NCI-H82 treated with DMSO at 0.1 percent for 48 hours (cell line): Measurements from ENCODE around the gene SMARCC1.

ENCODE experiments used
- DNase-seq: peaks from one replicate; lab custom pipeline; 2025; ENCODE audit not compliant: unreplicated experiment; lab: John Stamatoyannopoulos, UW

The SMARCC1 gene

DNA sequence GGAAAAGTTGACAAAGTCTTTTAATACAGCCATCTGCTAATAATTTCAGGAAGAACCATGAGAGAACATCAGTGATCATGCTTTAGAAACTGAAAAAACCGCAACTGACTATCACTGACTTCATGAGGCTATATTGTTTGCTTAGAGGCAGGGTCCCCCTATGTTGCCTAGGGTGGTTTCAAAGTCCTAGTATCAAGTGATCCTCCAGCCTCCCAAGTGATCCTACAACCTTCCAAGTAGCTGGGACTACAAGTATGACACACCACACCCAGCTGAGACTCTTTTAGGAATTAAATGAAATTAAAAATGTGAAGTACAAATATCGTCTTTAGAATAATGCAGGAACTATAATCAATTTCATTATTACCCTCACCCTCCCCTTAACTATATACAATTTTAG lies 144.8 kb downstream of the SMARCC1 start:
- no peak for DNase-seq

DNA sequence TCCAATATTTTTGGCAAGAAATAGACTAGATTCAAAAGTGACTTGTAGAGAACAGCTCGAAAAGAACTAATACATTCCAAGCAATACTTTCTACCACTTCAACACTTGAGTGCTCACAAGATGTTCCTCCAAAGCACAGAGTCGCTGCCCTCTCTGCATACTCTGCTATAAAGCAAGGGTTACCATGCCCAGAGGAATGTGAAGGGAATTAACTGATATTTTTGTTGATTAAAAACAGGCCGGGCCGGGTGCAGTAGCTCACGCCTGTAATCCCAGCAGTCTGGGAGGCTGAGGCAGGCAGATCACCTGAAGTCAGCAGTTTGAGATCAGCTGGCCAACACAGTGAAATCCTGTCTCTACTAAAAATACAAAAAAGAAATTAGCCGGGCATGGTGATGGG lies 145.5 kb downstream of the SMARCC1 start:
- DNase-seq: no peak

DNA sequence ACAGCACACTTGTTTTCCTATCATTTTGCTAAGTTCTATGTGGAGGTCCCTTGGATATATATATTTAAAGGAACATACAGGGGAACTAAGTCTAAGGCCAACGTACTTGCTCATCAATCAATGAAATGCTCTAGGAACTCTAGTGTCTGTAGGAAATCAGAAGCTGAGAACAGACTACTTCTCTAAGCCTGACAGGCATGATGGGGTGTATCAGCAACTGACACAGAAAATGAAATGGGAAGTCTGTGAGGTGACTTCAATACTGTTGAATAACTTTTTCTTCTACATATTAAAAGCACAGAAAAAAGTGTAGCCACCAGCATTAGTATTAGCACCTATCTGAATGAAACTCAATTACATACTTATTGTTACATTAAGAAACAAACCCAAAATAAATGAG lies 146.2 kb downstream of the SMARCC1 start:
- DNase-seq: no peak

DNA sequence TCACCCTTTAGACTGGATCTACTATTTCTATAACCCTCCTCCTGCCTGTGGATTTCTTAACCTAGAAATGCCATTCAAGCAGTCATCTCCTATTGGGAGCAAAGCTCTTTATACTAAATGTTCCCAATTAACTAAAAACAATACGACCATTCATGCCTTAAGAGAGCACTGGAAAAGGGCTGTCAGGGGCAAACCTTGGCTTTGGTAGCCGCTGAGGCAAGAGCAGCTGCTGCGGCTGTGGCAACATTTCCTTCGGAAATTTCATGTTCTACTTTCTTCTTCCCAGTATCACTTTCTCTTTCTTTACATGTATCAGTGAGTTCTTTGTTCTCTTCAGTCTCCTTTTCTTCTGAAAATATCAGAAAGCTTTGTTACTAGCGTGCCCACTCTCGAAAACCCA lies 146.7 kb downstream of the SMARCC1 start:
- no peak for DNase-seq

DNA sequence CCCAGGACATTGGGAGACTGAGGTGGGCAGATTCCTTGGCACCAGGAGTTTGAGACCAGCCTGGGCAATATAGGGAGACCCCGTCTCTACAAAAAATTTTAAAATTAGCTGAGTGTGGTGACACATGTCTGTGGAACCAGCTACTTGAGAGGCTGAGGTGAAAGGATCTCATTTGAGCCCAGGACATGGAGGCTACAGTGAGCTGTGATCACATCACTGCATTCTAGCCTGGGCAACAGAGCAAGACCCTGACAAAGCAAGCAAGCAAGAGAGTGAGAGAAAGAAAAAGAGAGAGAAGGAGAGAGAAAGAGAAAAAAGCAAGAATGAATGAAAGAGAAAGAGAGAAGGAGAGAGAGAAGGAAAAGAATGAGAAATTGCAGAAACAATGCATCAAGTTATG lies 150.9 kb downstream of the SMARCC1 start:
- DNase-seq: no peak

DNA sequence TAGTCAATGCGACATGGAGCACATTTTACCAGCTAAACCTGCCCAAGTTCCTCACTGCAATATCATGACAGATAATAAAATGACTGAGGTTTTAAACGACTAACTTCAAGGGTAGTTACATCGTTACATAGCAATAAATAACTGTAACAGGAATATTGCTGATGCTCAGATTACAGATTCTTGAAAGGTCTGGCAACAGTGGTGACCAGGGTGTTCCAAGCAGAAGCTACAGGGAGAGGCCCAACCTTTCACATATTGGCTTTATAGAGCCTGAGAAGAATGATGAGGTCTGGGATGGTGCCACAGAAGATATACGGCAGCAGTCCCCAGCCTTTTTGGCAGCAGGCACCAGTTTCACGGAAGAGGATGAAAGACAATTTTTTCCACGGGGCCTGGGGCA lies 151.9 kb downstream of the SMARCC1 start:
- no peak for DNase-seq

DNA sequence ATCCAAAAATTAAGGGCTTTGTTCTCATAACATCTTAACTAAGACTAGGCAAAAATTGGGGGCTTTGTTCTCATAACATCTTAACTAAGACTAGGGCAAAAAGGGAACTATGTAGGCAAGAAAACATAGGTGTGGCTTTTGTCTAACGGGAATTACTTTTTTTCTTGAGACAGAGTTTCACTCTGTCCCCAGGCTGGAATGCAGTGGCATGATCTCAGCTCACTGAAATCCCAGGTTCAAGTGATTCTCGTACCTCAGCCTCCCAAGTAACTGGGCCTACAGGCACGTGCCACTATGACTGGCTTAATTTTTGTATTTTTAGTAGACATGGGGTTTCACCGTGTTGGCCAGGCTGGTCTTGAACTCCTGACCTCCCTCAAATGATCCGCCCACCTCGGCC lies 153.3 kb downstream of the SMARCC1 start:
- no peak for DNase-seq

DNA sequence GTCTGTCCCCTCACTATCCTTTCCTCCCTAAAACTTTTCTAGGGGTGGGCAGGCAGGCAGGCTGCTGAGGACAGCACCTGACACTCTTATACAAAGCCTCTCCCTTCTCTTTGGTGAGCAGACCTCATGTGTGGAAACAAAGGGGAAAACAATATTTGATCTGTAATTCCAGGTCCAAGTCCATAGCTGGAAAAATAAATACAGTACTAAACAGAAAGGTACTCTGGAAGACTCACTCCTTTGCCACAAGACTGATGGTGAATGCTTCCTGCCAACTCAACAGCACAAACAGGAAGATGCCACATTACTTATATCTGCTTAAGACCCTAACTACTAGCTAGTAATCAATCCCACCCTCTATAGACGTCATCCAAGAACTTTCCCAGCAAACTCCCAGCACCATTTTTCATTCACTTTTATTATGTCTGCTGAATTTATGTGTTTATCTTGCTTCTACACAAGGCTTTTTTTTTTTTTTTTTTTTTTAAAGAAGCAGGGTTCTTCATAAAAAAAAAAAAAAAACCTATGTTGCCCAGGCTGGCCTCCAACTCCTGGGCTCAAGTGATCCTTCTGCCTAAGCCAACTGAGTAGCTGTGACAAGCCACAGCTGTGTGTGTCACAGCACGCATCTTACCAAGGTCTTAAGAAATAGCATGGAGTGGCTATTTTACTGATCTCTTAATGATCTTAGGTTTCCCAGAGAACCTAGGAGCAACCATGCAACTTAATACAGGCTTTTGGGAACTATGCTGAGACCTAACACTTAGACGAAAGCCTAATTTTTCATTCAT lies 158.8 kb downstream of the SMARCC1 start:
- peak; percentile 8 for DNase-seq

DNA sequence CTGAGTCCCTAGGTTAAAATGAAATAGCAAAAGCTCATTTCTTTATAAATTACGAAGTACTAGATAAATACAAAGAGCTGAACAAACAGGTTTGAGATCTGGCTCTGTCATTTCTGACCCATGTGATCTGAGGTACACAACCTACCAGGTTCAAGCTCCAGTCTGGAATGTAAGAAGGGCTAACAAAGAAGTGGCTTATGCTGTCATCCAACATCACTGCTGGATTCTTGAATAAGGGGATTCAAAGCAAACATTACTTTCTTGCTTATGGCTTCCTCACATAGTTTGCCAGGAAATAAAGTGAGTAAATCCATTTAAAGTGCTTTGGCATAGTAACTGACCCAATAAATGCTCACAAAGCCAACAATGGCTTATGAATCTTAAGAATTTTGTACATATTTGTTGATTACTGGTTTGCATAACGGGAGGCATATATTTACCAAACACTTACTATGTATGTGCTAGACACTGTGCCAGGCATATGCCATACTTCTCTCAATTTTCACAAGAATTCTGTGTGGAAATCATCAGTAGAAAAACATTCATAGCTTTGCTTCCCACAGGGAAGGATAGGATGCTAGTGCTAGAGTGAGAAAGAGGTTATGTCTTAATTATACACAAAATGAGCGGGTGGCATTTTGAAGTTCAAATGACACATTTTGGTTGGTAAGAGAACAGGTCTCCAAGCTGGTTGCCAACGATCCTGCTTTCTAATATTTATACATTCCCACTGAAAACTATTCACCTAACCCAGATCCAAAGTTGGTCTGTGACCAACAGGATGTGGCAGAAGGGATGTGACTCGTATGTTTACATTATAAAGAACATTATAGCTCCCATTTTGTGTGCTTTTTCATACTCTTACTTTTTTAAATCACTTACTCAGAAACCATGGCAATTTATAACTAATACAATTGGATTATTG lies 164.3 kb downstream of the SMARCC1 start:
- no peak for DNase-seq

DNA sequence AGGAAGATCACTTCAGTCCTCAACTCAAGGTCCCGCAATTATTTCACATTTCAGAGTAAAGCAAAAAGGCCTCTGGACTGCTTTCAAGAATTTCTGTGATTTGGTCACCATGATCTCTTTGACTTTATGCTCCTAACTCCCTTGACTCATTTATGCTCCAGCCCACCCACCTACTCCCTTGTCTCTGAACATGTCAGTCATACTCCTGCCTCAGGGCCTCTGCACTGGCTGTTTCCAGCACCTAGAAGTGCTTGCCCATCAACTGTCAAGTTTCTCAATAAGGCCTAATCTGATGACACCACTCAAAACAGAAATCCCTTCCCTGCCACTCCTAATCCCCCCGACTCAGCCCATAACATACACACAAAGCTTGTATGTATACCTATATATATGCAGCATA lies 166.9 kb downstream of the SMARCC1 start:
- no peak for DNase-seq

DNA sequence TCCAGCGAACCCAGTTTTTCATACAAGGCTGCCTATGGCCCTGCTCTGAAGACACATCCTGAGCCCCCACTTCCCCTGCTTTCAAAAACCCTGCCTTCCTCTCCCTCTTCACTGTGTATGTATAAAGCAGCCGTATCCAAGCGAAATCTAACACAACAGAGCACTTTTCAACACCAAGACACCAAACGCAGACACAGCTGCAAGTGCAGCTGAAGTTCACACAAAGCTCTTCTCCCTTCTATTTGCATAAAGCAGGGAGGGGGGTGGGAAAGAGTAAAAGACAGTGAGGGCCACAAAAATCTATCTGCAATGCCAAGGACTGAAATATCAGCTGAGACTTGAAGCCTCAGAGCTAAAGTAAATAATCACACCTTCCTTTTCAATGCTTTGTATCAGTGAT lies 168.0 kb downstream of the SMARCC1 start:
- DNase-seq: no peak

DNA sequence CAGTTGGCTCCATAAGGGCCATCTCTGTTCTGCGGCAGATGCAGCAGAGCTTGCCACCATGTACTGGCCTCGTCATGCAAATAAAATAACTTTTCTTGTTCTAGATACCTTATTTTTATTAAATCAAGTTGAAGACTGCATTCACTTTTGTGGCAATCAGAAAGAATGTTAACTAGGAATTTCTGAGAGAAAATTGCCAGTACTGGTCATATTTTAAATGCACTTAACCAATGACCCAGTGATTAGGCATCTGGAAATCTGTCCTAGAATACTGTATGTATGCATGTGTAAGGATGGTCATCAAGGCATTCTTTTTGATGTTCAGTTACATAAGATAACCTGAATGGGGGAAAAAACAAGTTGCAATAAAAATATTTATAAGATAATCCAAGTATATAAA lies 168.8 kb downstream of the SMARCC1 start:
- DNase-seq: no peak

DNA sequence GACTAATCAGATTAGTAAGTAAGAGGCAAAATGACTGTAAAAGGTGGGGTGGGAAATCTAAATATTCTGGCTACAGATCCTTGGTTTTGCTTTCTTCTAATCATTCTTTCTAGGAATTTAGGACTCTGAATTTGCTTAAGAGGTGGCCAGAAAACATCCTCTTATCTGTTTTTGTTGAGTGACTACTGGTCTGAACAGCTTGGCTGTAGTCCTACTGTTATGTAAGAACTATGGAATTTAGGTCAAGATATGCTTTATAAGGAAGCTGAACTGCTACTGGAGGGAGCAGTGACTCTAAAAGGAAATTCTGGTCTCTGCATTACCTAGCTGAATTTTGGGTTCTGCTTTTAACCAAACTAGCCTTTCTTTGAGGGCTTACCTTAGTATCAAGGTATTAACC lies 169.5 kb downstream of the SMARCC1 start:
- no peak for DNase-seq

DNA sequence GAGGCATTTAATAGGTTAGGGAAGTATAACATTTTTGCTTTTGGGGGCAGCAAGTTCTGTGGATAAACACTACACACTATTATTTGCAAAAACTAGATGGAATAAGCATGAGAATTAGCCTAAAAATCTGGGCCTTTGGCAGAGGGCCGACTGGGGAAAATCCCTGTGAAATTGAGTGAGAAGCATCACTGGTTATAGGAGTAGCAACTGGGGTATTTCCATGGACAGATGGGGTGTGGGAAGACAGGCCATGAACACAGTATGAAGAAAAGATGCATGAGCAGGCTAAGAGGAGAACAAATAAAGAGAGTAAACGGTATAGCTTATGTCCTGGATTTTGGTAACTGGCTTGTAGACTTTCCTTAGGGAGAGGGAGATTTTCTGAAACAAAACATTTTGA lies 170.1 kb downstream of the SMARCC1 start:
- no peak for DNase-seq

DNA sequence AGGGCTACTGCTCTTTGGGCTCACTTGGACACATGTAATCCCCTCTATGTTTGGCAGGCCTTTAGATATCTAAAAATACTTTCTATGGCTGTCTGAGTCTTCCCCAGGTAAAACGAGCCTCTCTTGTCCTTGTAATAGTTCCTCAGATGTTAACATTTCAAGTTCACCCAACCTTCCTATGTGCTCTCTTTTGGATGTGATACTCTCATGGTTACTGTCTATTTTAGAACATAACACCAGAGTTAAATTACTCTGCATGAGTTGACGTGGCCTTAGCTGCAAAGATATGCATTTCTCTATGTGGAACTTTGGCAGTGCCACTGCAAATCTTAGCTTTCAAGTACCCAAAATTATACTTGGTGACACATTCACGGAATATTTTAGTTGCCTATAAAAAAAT lies 171.1 kb downstream of the SMARCC1 start:
- DNase-seq: no peak

DNA sequence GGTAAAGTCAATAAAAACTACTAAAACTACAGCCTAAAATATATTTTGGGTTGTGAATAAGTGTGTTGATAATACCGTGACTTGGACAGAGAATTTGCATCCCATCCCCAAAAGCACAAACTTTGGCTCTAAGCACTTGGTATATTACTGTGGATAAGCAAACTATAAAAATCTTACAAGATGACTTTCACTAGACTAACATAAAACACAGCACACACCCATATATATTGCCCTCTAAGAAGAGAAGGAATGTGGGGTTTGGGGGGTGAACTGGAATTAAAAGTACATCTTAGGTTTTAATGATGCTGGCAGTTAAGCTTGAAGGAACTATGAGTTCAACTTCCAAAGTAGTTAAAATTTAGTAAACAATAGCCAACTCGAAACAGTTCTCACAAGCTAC lies 174.4 kb downstream of the SMARCC1 start:
- no peak for DNase-seq

DNA sequence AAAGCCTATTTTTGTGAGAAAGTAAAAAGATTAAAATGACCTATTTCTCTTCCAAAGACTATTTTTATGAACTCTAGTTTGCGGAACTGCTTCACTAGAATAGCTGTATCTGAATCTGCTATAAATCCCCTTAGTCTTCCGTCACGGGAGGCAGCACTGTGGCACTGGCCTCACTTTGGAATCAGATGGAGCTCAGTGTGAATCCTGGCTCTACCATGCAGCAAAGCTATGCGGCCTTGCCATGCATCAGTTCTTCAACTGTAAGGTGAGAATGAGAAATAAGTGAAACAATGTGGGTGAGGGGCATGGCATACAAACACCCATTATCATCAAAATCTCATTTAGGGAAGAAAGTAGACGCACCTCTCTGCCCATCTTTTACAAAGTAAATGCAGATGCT lies 175.5 kb downstream of the SMARCC1 start:
- no peak for DNase-seq

DNA sequence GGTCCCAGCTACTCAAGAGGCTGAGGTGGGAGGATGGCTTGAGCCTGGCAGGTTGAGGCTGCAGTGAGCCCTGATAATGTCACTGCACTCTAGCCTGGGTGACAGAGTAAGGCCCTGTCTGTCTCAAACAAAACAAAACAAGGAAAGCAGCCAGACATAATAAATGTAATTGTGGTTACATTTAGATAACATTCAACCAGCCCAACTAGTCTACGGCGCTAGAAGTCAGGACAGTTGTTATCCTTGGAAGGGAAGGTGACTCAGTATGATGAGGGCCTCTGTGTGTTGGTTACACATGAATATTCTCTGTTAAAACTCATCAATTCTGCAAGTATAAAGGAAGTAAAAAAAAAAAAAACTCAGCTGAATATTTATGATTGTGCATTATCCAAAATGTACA lies 176.0 kb downstream of the SMARCC1 start:
- no peak for DNase-seq

DNA sequence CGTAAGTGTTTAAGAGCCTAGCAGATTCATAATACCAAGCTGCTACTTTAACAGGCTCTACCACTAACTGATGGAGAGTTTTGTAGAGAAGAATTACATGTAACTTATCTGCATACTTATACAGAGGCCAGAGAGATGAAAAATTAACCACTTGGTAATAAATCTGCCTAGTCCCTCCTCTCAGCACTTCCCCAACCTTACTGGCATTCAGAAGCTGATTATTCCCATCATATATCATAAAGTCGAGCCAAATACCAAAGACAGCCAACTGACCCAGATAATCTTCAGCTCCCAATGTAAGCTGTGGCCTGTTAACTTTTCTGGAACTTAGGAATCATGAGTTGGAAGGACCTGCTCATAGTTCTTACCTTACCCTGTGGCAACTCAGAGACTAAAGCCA lies 177.5 kb downstream of the SMARCC1 start:
- no peak for DNase-seq

DNA sequence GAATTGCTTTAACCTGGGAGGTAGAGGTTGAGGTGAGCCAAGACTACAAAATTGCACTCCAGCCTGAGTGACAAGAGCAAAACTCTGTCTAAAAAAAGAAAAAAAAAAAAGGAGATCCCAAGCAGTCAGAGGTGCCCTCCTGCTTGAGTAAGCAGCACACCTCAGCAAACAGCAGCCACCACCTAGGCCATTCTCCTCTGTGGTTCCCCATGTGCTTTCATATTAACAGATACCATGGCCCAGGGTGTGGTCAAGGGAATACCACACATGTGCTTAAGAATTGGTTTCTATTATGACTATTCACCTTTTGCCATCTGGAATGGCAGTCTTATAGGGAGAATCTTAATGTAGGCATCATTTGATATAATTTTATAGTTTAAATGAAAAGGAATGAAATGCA lies 178.4 kb downstream of the SMARCC1 start:
- no peak for DNase-seq

DNA sequence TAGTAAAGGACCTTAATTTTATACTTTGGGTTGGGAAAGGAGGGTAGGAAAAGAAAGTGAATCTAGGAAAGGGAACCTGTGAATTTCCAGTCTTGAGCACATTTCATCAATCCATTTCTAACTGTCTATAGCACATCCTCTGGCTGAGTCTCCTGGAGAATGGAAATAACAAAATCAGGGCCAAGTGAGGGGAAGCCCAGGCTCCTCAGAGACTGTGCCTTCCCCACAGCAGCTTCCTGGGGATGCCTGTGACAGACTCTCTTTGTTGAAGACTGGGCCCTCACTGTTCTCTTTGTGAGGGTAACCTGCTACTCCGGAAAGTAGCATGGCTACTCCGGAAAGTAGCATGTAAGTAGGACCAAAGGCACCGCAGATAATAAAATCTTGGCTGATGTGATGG lies 180.4 kb downstream of the SMARCC1 start:
- no peak for DNase-seq

DNA sequence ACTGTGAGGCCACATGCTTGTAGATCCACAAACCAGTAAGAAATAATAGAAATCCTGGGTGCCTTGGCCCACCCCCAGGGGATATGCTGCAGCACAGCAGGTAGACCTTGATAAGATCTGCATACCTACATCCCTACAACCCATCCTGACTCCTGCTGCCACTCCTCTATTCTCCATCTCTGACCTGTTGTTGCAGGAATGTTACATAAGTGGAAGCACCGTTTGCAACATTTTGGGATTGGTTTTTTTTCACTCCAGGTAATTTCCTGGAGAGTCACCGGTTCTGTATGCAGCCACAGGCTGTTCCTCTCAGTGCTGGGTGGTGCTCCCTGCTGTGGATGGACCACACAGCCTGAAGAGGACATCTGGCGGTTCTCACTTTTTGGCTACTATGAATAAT lies 186.9 kb downstream of the SMARCC1 start:
- no peak for DNase-seq
